HepG2 (cell line): ENCODE measurements around the gene CEP57L1. TPM values are rescaled to one million over a fixed set of nuclear protein-coding genes. Genes with fewer than 3 reads are reported as not detected.

Source experiments
- ATAC-seq: fragments of 200-7000 bp; cut with Tn5 transposase; 3 replicates; pipeline ENCODE4 v1.9.1; 2020; ENCODE audit warnings: mild to moderate bottlenecking, moderate library complexity
- BruUV-seq: library from RNA; stranded (reverse); fragments of 400-500 nt; replicated peaks from 2 replicates; lab custom pipeline; 2021; lab: Mats Ljungman, UMichigan
- CTCF ChIA-PET: fragments of 300-600 bp; formaldehyde crosslinking; extraction: SDS; loops from one replicate; lab custom pipeline; 2021; ENCODE audit warnings: low total read pairs, inconsistent platforms, low intra/inter-chr PET ratio; lab: Yijun Ruan, JAX
- POLR2A ChIA-PET: fragments of 350-600 bp; sonication (Branson Sonifier 250); formaldehyde crosslinking; loops from one replicate; lab custom pipeline; 2020; ENCODE audit warnings: antibody characterized with exemption, inconsistent platforms; lab: Yijun Ruan, JAX
- DNase-seq: peaks from one replicate; pipeline ENCODE4 v3.0.0-alpha.2; 2015; ENCODE audit warnings: low spot score
- FAIRE-seq: peaks from 3 replicates; lab custom pipeline; 2011; peaks lifted over from hg19 to GRCh38; lab: Jason Lieb, UNC
- H2AFZ ChIP-seq: one replicate; pipeline ENCODE4 v1.6.1; 2011; ENCODE audit warnings: low read length, inconsistent platforms
- H3K27ac ChIP-seq: fragments of 300-600 bp; 3 replicates; pipeline ENCODE4 v1.8.0; 2011; ENCODE audit warnings: mixed run types, mild to moderate bottlenecking, mixed read lengths, low read length, inconsistent platforms; ENCODE audit not compliant: insufficient read depth; ENCODE audit errors: extremely low read length
- H3K27me3 ChIP-seq, 2 experiments: fragments of 200-600 bp in 1 of 2; 2 replicates in 1 of 2; 3 replicates in 1 of 2; pipeline versions ENCODE4 v1.6.0 to v1.8.0; 2011; ENCODE audit warnings: low read length in 2 of 2, mild to moderate bottlenecking in 2 of 2, moderate library complexity in 2 of 2, inconsistent platforms in 1 of 2; ENCODE audit not compliant: insufficient read depth in 2 of 2, control insufficient read depth in 1 of 2
- H3K36me3 ChIP-seq, 2 experiments: fragments of 200-600 bp in 1 of 2; replicated peaks in 1 of 2; 2 replicates in 1 of 2; 3 replicates in 1 of 2; pipeline versions ENCODE4 v1.5.1 to v1.8.0; 2011; ENCODE audit warnings: low read length in 2 of 2, inconsistent platforms in 1 of 2; ENCODE audit not compliant: insufficient read depth in 2 of 2, control insufficient read depth in 1 of 2
- H3K4me1 ChIP-seq: 2 replicates; pipeline ENCODE4 v1.5.1; 2012; ENCODE audit warnings: low read length, inconsistent platforms; ENCODE audit not compliant: insufficient read depth
- H3K4me2 ChIP-seq: 2 replicates; pipeline ENCODE4 v1.6.0; 2011; ENCODE audit warnings: low read depth, low read length, inconsistent platforms
- H3K4me3 ChIP-seq, 3 experiments: fragments of 200-600 bp in 1 of 3; sonication (generic), shearing (Covaris generic) in 1 of 3; replicated peaks in 1 of 3; 2 replicates each; pipeline ENCODE4 v1.5.1; 2011 to 2016; ENCODE audit warnings: low read length in 3 of 3, inconsistent platforms in 2 of 3, low read depth in 2 of 3, mild to moderate bottlenecking in 2 of 3, control low read depth in 1 of 3, mixed read lengths in 1 of 3; ENCODE audit not compliant: insufficient read depth in 1 of 3
- H3K79me2 ChIP-seq: one replicate; pipeline ENCODE4 v1.6.1; 2011; ENCODE audit warnings: low read length, inconsistent platforms; ENCODE audit not compliant: insufficient read depth
- H3K9ac ChIP-seq: 2 replicates; pipeline ENCODE4 v1.6.0; 2011; ENCODE audit warnings: mild to moderate bottlenecking, low read depth, low read length, inconsistent platforms; ENCODE audit not compliant: insufficient read depth
- H3K9me3 ChIP-seq: 2 replicates; pipeline ENCODE4 v1.5.1; 2012; ENCODE audit warnings: mild to moderate bottlenecking, low read length
- H4K20me1 ChIP-seq: 2 replicates; pipeline ENCODE4 v1.6.0; 2011; ENCODE audit warnings: inconsistent platforms, mild to moderate bottlenecking, low read length, moderate library complexity; ENCODE audit not compliant: insufficient read depth
- ATF4 ChIP-seq, 2 experiments: fragments of 450-650 bp in 1 of 2; sonication (generic) in 1 of 2; formaldehyde crosslinking; IDR thresholded peaks; 2 replicates each; pipeline versions ENCODE4 v1.5.0 to v1.8.0; 2020 to 2022; ENCODE audit warnings: mild to moderate bottlenecking in 1 of 2, missing genetic modification reagents in 1 of 2
- HIC2 ChIP-seq: sonication (generic); formaldehyde crosslinking; IDR thresholded peaks from 2 replicates; pipeline ENCODE4 v1.9.0; 2022; ENCODE audit warnings: low read depth, missing genetic modification reagents
- HNRNPLL ChIP-seq: fragments of 200-400 bp; formaldehyde crosslinking; IDR thresholded peaks from 2 replicates; pipeline ENCODE4 v1.6.1; 2017; ENCODE audit warnings: mild to moderate bottlenecking, low read depth, low read length; ENCODE audit not compliant: poor library complexity, severe bottlenecking
- MBNL3 ChIP-seq: fragments of 250-450 bp; sonication (Bioruptor Pico); conservative IDR thresholded peaks from 2 replicates; pipeline ENCODE4 v1.8.0; 2022; ENCODE audit warnings: mild to moderate bottlenecking, inconsistent platforms
- NFAT5 ChIP-seq: sonication (generic); formaldehyde crosslinking; IDR thresholded peaks from 2 replicates; pipeline ENCODE4 v1.4.0; 2020; ENCODE audit warnings: missing genetic modification reagents
- PAXIP1 ChIP-seq: sonication (generic); formaldehyde crosslinking; conservative IDR thresholded peaks from 2 replicates; pipeline ENCODE4 v1.4.0; 2020; ENCODE audit warnings: mild to moderate bottlenecking, missing genetic modification reagents, moderate library complexity
- SAP130 ChIP-seq: IDR thresholded peaks from 2 replicates; pipeline ENCODE4 v1.6.1; 2016; ENCODE audit warnings: low read depth
- SRF ChIP-seq: IDR thresholded peaks from 2 replicates; pipeline ENCODE4 v1.6.1; 2011; ENCODE audit warnings: mild to moderate bottlenecking, low read depth, low read length, moderate library complexity
- THYN1 ChIP-seq: sonication (generic); formaldehyde crosslinking; IDR thresholded peaks from 2 replicates; pipeline ENCODE4 v1.8.1; 2023; ENCODE audit warnings: low read depth, mild to moderate bottlenecking, moderate library complexity, missing genetic modification reagents, borderline replicate concordance
- YEATS4 ChIP-seq: sonication (generic); formaldehyde crosslinking; IDR thresholded peaks from 2 replicates; pipeline ENCODE4 v1.4.0; 2020; ENCODE audit warnings: missing genetic modification reagents, borderline replicate concordance
- ZNF430 ChIP-seq: sonication (generic); formaldehyde crosslinking; IDR thresholded peaks from 2 replicates; pipeline ENCODE4 v1.9.0; 2021; ENCODE audit warnings: mild to moderate bottlenecking, missing genetic modification reagents
- ZNF451 ChIP-seq: sonication (generic); formaldehyde crosslinking; IDR thresholded peaks from 2 replicates; pipeline ENCODE4 v1.5.0; 2020; ENCODE audit warnings: mild to moderate bottlenecking, missing genetic modification reagents
- WGBS: methylation state at CpG from one replicate; pipeline ENCODE4 v1.1.6; 2017; ENCODE audit warnings: low lambda C conversion rate; 5-methylcytosine and 5-hydroxymethylcytosine counted together
- in situ Hi-C: cut with HindIII; loops from 2 replicates; pipeline ENCODE4 v1.10.0; 2017; ENCODE audit warnings: low pct_unique_long_range_greater_than_20kb; ENCODE audit not compliant: extremely low pct_ligation_motif_present
- intact Hi-C: fragments of 100-400 bp; cut with micrococcal nuclease; formaldehyde crosslinking; loops from one replicate; pipeline ENCODE4 v1.10.0; 2022; ENCODE audit not compliant: unreplicated experiment
- polyA plus RNA-seq, 8 experiments: library from polyadenylated mRNA; depleted of rRNA in 3 of 8; stranded (reverse) in 7 of 8; unstranded in 1 of 8; fragments of >200 nt; fragmentation: Illumina TruSeq in 4 of 8; extraction: Trizol in 4 of 8; gene quantifications; 2 replicates each; pipeline versions ENCODE4 v1.2.1 to v1.2.3, GENCODE V29; 2011 to 2016; ENCODE audit warnings: low read depth in 4 of 8, missing spikeins in 1 of 8, mixed read lengths in 1 of 8; ENCODE audit not compliant: insufficient read depth in 1 of 8
- total RNA-seq, 5 experiments: library from RNA; depleted of rRNA; stranded (reverse); fragments of >200 nt; fragmentation: Illumina TruSeq; extraction: Trizol; gene quantifications; 2 replicates each; pipeline ENCODE4 v1.2.3, GENCODE V29; 2016; ENCODE audit warnings: low read depth in 1 of 5

The CEP57L1 gene
- total and polyA plus RNA-seq, 2 of the 13 experiments (the other 11 are each of a cell fraction or from before 2014, with no cell fraction given): 7.7 to 15.5 TPM

- ATAC-seq: no peak
- H3K36me3 ChIP-seq: no peaks in the 10 kb centered on the region
- WGBS: 95% methylated on average over 3 of the region's 3 CpGs
- no peak for TF ChIP-seq NFAT5 (CRISPR knock-in tag)
- TF ChIP-seq HNRNPLL: no peak
- no peak for TF ChIP-seq ZNF430 (CRISPR knock-in tag)
- no peak for TF ChIP-seq PAXIP1 (CRISPR knock-in tag)
- TF ChIP-seq MBNL3 (CRISPR knock-in tag): no peak
- no peak for TF ChIP-seq SAP130 (CRISPR knock-in tag)
- no peak for TF ChIP-seq YEATS4 (CRISPR knock-in tag)
- no peak for TF ChIP-seq HIC2
- no peak for TF ChIP-seq ATF4 (CRISPR knock-in tag; IDR thresholded peaks at IDR 0.05)
- TF ChIP-seq ZNF451 (CRISPR knock-in tag): no peak
- no peak for TF ChIP-seq THYN1
- no peak for TF ChIP-seq SRF
Measured at GRCh38 chr6:109048670-109049415, 46.5 kb upstream of the CEP57L1 start.

More at GRCh38 chr6:109048670-109049415, 46.5 kb upstream of the CEP57L1 start:
- Histone ChIP-seq H4K20me1 (no peaks in the 10 kb centered on the region), H3K79me2 (no peaks in the 10 kb centered on the region), H3K27me3 (no peaks in the 10 kb centered on the region), H2AFZ (no peak overlapping the region), H3K4me3 (no peak overlapping the region), H3K9me3 (no peaks in the 10 kb centered on the region), H3K27ac (no peak overlapping the region), H3K4me2 (no peak overlapping the region), H3K4me1 (peaks cover 48% of the 10 kb centered on the region), H3K9ac (no peak overlapping the region)
- intact Hi-C loops: no loop called here
- BruUV-seq: no TSS peak
- FAIRE-seq (no peak), DNase-seq (no peak)
- ChIA-PET CTCF (no interaction called here), POLR2A (no interaction called here)
- in situ Hi-C loops: no loop called here
